Stomach (tissue), 9 donors: ENCODE results near the gene C2orf69. TPM values are rescaled to one million over a fixed set of nuclear protein-coding genes. Genes with fewer than 3 reads are reported as not detected.

ENCODE experiments used
- DNase-seq, 2 donors: peaks; one replicate each; pipeline versions ENCODE4 v3.0.0 to v3.0.0-alpha.2; 2013 to 2019
- H3K27ac ChIP-seq, 5 donors: fragments of 200-600 bp in 4 of 5; sonication (generic) in 4 of 5; one replicate each; pipeline ENCODE4 v1.5.1; 2013 to 2019; ENCODE audit warnings: mild to moderate bottlenecking in 1 of 5, moderate library complexity in 1 of 5
- H3K27me3 ChIP-seq, 3 donors: fragments of 200-600 bp; sonication (generic); one replicate each; pipeline ENCODE4 v1.5.1; 2017 to 2019; ENCODE audit warnings: mixed run types in 1 of 3
- H3K36me3 ChIP-seq, 4 donors: fragments of 200-600 bp; sonication (generic); 1 replicate in 3 of 4; 2 replicates in 1 of 4; pipeline ENCODE4 v1.5.1; 2016 to 2019
- H3K4me1 ChIP-seq, 4 donors: fragments of 200-600 bp; sonication (generic); one replicate each; pipeline ENCODE4 v1.5.1; 2016 to 2019
- H3K4me3 ChIP-seq, 4 donors: fragments of 200-600 bp; sonication (generic) in 3 of 4; one replicate each; pipeline ENCODE4 v1.5.1; 2016 to 2019; ENCODE audit warnings: mild to moderate bottlenecking in 1 of 4
- H3K9me3 ChIP-seq, 4 donors: fragments of 200-600 bp; sonication (generic); one replicate each; pipeline ENCODE4 v1.5.1; 2016 to 2019
- CTCF ChIP-seq, 7 experiments: fragments of 450-650 bp in 4 of 7; fragments of 200-600 bp in 3 of 7; sonication (generic) in 3 of 7; IDR thresholded peaks; one replicate each; pipeline ENCODE4 v1.5.1; 2016 to 2019; ENCODE audit warnings: antibody characterized with exemption in 7 of 7, control low read depth in 2 of 7, mild to moderate bottlenecking in 1 of 7
- EP300 ChIP-seq: sonication (generic); formaldehyde crosslinking; IDR thresholded peaks from one replicate; pipeline ENCODE4 v1.6.1; 2017; ENCODE audit warnings: antibody characterized with exemption
- POLR2A ChIP-seq, 4 donors: fragments of 450-650 bp; IDR thresholded peaks; one replicate each; pipeline ENCODE4 v1.6.1; 2016; ENCODE audit warnings: antibody characterized with exemption in 4 of 4, control low read depth in 2 of 4, mild to moderate bottlenecking in 1 of 4, moderate library complexity in 1 of 4
- POLR2AphosphoS5 ChIP-seq, 3 donors: sonication (generic); formaldehyde crosslinking; IDR thresholded peaks; one replicate each; pipeline ENCODE4 v1.6.1; 2016; ENCODE audit warnings: antibody characterized with exemption in 3 of 3
- WGBS, 5 donors: extraction: QIAGEN DNeasy Blood & Tissue Kit in 3 of 5; methylation state at CpG; one replicate each; pipeline versions ENCODE4 v1.1.5 to v1.1.7; 2013 to 2018; 5-methylcytosine and 5-hydroxymethylcytosine counted together
- intact Hi-C: fragments of 100-400 bp; cut with DNase I; formaldehyde crosslinking; loops from one replicate; pipeline ENCODE4 v1.15.1; 2023; ENCODE audit warnings: low total_unique reads
- polyA plus RNA-seq, 3 donors: library from polyadenylated mRNA; stranded (reverse); fragments of 200-250 nt; gene quantifications; one replicate each; pipeline ENCODE4 v1.2.3, GENCODE V29; 2013
- total RNA-seq, 5 donors: library from RNA; depleted of rRNA; stranded (reverse); fragments of >200 nt; gene quantifications; one replicate each; pipeline versions ENCODE4 v1.1.0 to v1.2.3, GENCODE V29; 2014 to 2016
- donor health status: healthy with polysubstance abuse.
- donor health status: Bipolar disorder and iron deficiency.
- donor health status: healthy.

C2orf69 gene
- total and polyA plus RNA-seq, 8 donors, result 2.0 to 29.8 (median 7.3) TPM

- H3K9me3 ChIP-seq, result peaks cover 0 to 7% (median 3%) of the 10 kb centered on the region in 4 donors
- H3K4me1 ChIP-seq, result no peaks in the 10 kb centered on the region
- H3K27ac ChIP-seq, result no peak overlapping the region
- TF ChIP-seq EP300 (no peak), POLR2AphosphoS5 (IDR thresholded peaks at IDR 0.05) (no peak), CTCF (IDR thresholded peaks at IDR 0.05) (no peak), POLR2A (IDR thresholded peaks at IDR 0.05) (no peak)
- DNase-seq, result no peak
- no peak overlapping the region for H3K4me3 ChIP-seq
- H3K27me3 ChIP-seq, result no peaks in the 10 kb centered on the region
- H3K36me3 ChIP-seq, result no peaks in the 10 kb centered on the region
- intact Hi-C loops, result no loop called here
These were observed 28.4 kb upstream of the C2orf69 start for GRCh38 chr2:199882667-199883066.

GRCh38 chr2:199883474-199884212 lies 27.4 kb upstream of the C2orf69 start:
- peaks cover 0 to under 1% (median 0%) of the 10 kb centered on the region in 4 donors for H3K9me3 ChIP-seq
- no peaks in the 10 kb centered on the region for H3K4me1 ChIP-seq
- 79 to 86% (median 85%) methylated on average over 6 of the region's 6 CpGs for WGBS, 5 donors
- no peak overlapping the region for H3K4me3 ChIP-seq
- no peak overlapping the region for H3K27ac ChIP-seq
- TF ChIP-seq CTCF (IDR thresholded peaks at IDR 0.05), result no peak
- no peak for TF ChIP-seq POLR2A (IDR thresholded peaks at IDR 0.05)
- TF ChIP-seq EP300, result no peak
- TF ChIP-seq POLR2AphosphoS5 (IDR thresholded peaks at IDR 0.05), result no peak
- DNase-seq, result no peak
- H3K27me3 ChIP-seq, result no peaks in the 10 kb centered on the region
- no peaks in the 10 kb centered on the region for H3K36me3 ChIP-seq
- intact Hi-C loops, result no loop called here

- Histone ChIP-seq H3K36me3 (no peaks in the 10 kb centered on the region), H3K4me3 (no peak overlapping the region), H3K27me3 (no peaks in the 10 kb centered on the region), H3K4me1 (no peaks in the 10 kb centered on the region), H3K9me3 (no peaks in the 10 kb centered on the region), H3K27ac (no peak overlapping the region)
- TF ChIP-seq POLR2A (IDR thresholded peaks at IDR 0.05), result no peak
- no peak for TF ChIP-seq CTCF (IDR thresholded peaks at IDR 0.05)
- TF ChIP-seq POLR2AphosphoS5 (IDR thresholded peaks at IDR 0.05), result no peak
- no peak for TF ChIP-seq EP300
- no peak for DNase-seq
- 58 to 73% (median 64%) methylated on average over 3 of the region's 3 CpGs for WGBS, 5 donors
- intact Hi-C loops, result no loop called here
These were observed 15.7 kb upstream of the C2orf69 start for GRCh38 chr2:199895406-199895805.

GRCh38 chr2:199896617-199897016 lies 14.5 kb upstream of the C2orf69 start:
- no peaks in the 10 kb centered on the region for H3K36me3 ChIP-seq
- TF ChIP-seq POLR2A (IDR thresholded peaks at IDR 0.05) (no peak), CTCF (IDR thresholded peaks at IDR 0.05) (no peak), EP300 (no peak), POLR2AphosphoS5 (IDR thresholded peaks at IDR 0.05) (no peak)
- H3K27ac ChIP-seq, result no peak overlapping the region
- H3K4me1 ChIP-seq, result no peaks in the 10 kb centered on the region
- no peaks in the 10 kb centered on the region for H3K27me3 ChIP-seq
- no peaks in the 10 kb centered on the region for H3K9me3 ChIP-seq
- no peak overlapping the region for H3K4me3 ChIP-seq
- DNase-seq, result no peak
- WGBS, 5 donors, result 75 to 85% (median 81%) methylated on average over 2 of the region's 2 CpGs
- intact Hi-C loops, result no loop called here
